H1 (cell line): ENCODE measurements around the gene NFE2L2. TPM values are rescaled to one million over a fixed set of nuclear protein-coding genes. Genes with fewer than 3 reads are reported as not detected.

Experiments used
- CTCF ChIA-PET: fragments of 300-600 bp; sonication (Branson Sonifier 250); formaldehyde crosslinking; loops from one replicate; lab custom pipeline; 2021; ENCODE audit not compliant: partially characterized antibody; lab: Charles Lee
- POLR2A ChIA-PET: fragments of 300-600 bp; sonication (Branson Sonifier 250); formaldehyde crosslinking; loops from one replicate; lab custom pipeline; 2021; ENCODE audit warnings: inconsistent platforms; ENCODE audit not compliant: partially characterized antibody; lab: Charles Lee
- DNase-seq, 2 experiments: peaks; one replicate each; pipeline versions ENCODE4 v3.0.0 to v3.0.0-alpha.2; 2010 to 2022; ENCODE audit warnings: low spot score in 2 of 2, low read depth in 1 of 2, mixed read lengths in 1 of 2
- FAIRE-seq: peaks from 2 replicates; lab custom pipeline; 2011; peaks lifted over from hg19 to GRCh38; lab: Jason Lieb, UNC
- H2AFZ ChIP-seq: 2 replicates; pipeline ENCODE4 v1.8.1; 2012; ENCODE audit warnings: low read length, inconsistent platforms
- H2AK5ac ChIP-seq: 2 replicates; pipeline ENCODE4 v1.6.1; 2013; ENCODE audit warnings: low read depth, low read length
- H2BK120ac ChIP-seq: replicated peaks from 2 replicates; pipeline ENCODE3; 2013; ENCODE audit warnings: low read depth, low read length, inconsistent platforms
- H2BK12ac ChIP-seq: 2 replicates; pipeline ENCODE4 v1.6.1; 2013; ENCODE audit warnings: low read depth, low read length
- H2BK15ac ChIP-seq: 2 replicates; pipeline ENCODE4 v1.6.1; 2013; ENCODE audit warnings: low read length
- H2BK20ac ChIP-seq: 2 replicates; pipeline ENCODE4 v1.6.1; 2013; ENCODE audit warnings: low read length
- H2BK5ac ChIP-seq: 2 replicates; pipeline ENCODE4 v1.6.1; 2013; ENCODE audit warnings: low read depth, low read length
- H3K14ac ChIP-seq: 2 replicates; pipeline ENCODE4 v1.6.1; 2013; ENCODE audit warnings: inconsistent platforms; ENCODE audit not compliant: insufficient read length
- H3K18ac ChIP-seq: 2 replicates; pipeline ENCODE4 v1.6.1; 2013; ENCODE audit warnings: low read length; ENCODE audit errors: extremely low read depth
- H3K23ac ChIP-seq: 2 replicates; pipeline ENCODE4 v1.6.1; 2013; ENCODE audit warnings: inconsistent platforms; ENCODE audit not compliant: insufficient read length
- H3K23me2 ChIP-seq: 2 replicates; pipeline ENCODE4 v1.6.1; 2013; ENCODE audit warnings: low read depth, low read length
- H3K27ac ChIP-seq: 2 replicates; pipeline ENCODE4 v1.6.1; 2011; ENCODE audit warnings: low read depth, low read length, inconsistent platforms
- H3K27me3 ChIP-seq, 4 experiments: replicated peaks in 1 of 4; 1 replicate in 1 of 4; 2 replicates in 3 of 4; pipeline versions ENCODE4 v1.6.1 to v1.8.1; 2011 to 2013; ENCODE audit warnings: low read length in 3 of 4, mild to moderate bottlenecking in 3 of 4, inconsistent platforms in 2 of 4, mixed read lengths in 2 of 4, moderate library complexity in 1 of 4; ENCODE audit not compliant: control insufficient read depth in 3 of 4, insufficient read depth in 3 of 4; ENCODE audit errors: extremely low read depth in 1 of 4
- H3K36me3 ChIP-seq, 4 experiments: 2 replicates each; pipeline versions ENCODE4 v1.6.1 to v1.8.1; 2011 to 2013; ENCODE audit warnings: mild to moderate bottlenecking in 4 of 4, low read length in 3 of 4, moderate library complexity in 2 of 4, control low read depth in 1 of 4, inconsistent platforms in 1 of 4; ENCODE audit not compliant: insufficient read depth in 4 of 4, control insufficient read depth in 2 of 4
- H3K4ac ChIP-seq: replicated peaks from 2 replicates; pipeline ENCODE3; 2013; ENCODE audit warnings: low read length, low read depth, mixed read lengths, inconsistent platforms; ENCODE audit not compliant: insufficient read length
- H3K4me1 ChIP-seq, 4 experiments: replicated peaks in 1 of 4; 1 replicate in 1 of 4; 2 replicates in 3 of 4; pipeline versions ENCODE4 v1.6.1 to v1.8.1; 2011 to 2013; ENCODE audit warnings: low read length in 3 of 4, inconsistent platforms in 2 of 4, mixed read lengths in 1 of 4; ENCODE audit not compliant: insufficient read depth in 4 of 4, control insufficient read depth in 3 of 4
- H3K4me2 ChIP-seq, 2 experiments: 2 replicates each; pipeline versions ENCODE4 v1.6.1 to v1.8.1; 2011 to 2013; ENCODE audit warnings: low read depth in 2 of 2, low read length in 2 of 2, control low read depth in 1 of 2, inconsistent platforms in 1 of 2, mild to moderate bottlenecking in 1 of 2; ENCODE audit not compliant: insufficient read depth in 1 of 2
- H3K4me3 ChIP-seq, 4 experiments: fragments of 200-600, 300-600 bp in 1 of 4; sonication (generic), shearing (Covaris generic), sonication (Bioruptor Twin) in 1 of 4; 2 replicates each; pipeline versions ENCODE4 v1.5.1 to v1.8.1; 2011 to 2016; ENCODE audit warnings: low read length in 4 of 4, low read depth in 3 of 4, control low read depth in 2 of 4, inconsistent platforms in 2 of 4, mild to moderate bottlenecking in 2 of 4, mixed read lengths in 1 of 4, moderate library complexity in 1 of 4; ENCODE audit not compliant: insufficient read depth in 2 of 4; ENCODE audit errors: extremely low read depth in 1 of 4
- H3K56ac ChIP-seq: replicated peaks from 2 replicates; pipeline ENCODE3; 2013; ENCODE audit warnings: low read depth, mild to moderate bottlenecking, mixed read lengths, low read length, inconsistent platforms; ENCODE audit not compliant: insufficient read length
- H3K79me1 ChIP-seq: 2 replicates; pipeline ENCODE4 v1.6.1; 2013; ENCODE audit warnings: low read depth, low read length, control low read depth
- H3K79me2 ChIP-seq, 2 experiments: 2 replicates each; pipeline versions ENCODE4 v1.6.1 to v1.8.1; 2012 to 2013; ENCODE audit warnings: low read length in 2 of 2, mild to moderate bottlenecking in 2 of 2, inconsistent platforms in 1 of 2; ENCODE audit not compliant: insufficient read depth in 2 of 2, control insufficient read depth in 1 of 2
- H3K9ac ChIP-seq, 4 experiments: replicated peaks in 1 of 4; 1 replicate in 1 of 4; 2 replicates in 3 of 4; pipeline versions ENCODE4 v1.6.1 to v1.8.1; 2011 to 2013; ENCODE audit warnings: low read depth in 3 of 4, low read length in 3 of 4, control low read depth in 2 of 4, mild to moderate bottlenecking in 2 of 4, moderate library complexity in 2 of 4, inconsistent platforms in 1 of 4; ENCODE audit errors: extremely low read depth in 1 of 4
- H3K9me3 ChIP-seq, 2 experiments: 2 replicates each; pipeline versions ENCODE4 v1.6.1 to v1.8.1; 2012 to 2013; ENCODE audit warnings: mild to moderate bottlenecking in 2 of 2, moderate library complexity in 2 of 2, control low read depth in 1 of 2, inconsistent platforms in 1 of 2, low read depth in 1 of 2, low read length in 1 of 2, mixed read lengths in 1 of 2; ENCODE audit not compliant: insufficient read depth in 2 of 2
- H4K20me1 ChIP-seq, 2 experiments: replicated peaks in 1 of 2; 2 replicates each; pipeline versions ENCODE3 to v1.8.1; 2011 to 2013; ENCODE audit warnings: inconsistent platforms in 2 of 2, low read length in 2 of 2, mild to moderate bottlenecking in 1 of 2; ENCODE audit not compliant: insufficient read depth in 2 of 2, control insufficient read depth in 1 of 2
- H4K5ac ChIP-seq: 2 replicates; pipeline ENCODE4 v1.6.1; 2013; ENCODE audit warnings: low read length, low read depth, mixed read lengths, inconsistent platforms; ENCODE audit not compliant: insufficient read length
- H4K8ac ChIP-seq: 2 replicates; pipeline ENCODE4 v1.8.0; 2013; ENCODE audit warnings: mild to moderate bottlenecking, moderate library complexity, low read length, inconsistent platforms; ENCODE audit not compliant: insufficient read depth; ENCODE audit errors: extremely low read depth
- H4K91ac ChIP-seq: replicated peaks from 2 replicates; pipeline ENCODE3; 2013; ENCODE audit warnings: low read length, mixed read lengths, inconsistent platforms; ENCODE audit not compliant: insufficient read length
- CTCF ChIP-seq, 3 experiments: IDR thresholded peaks; 1 replicate in 2 of 3; 2 replicates in 1 of 3; pipeline versions ENCODE4 v1.5.1 to v1.6.1; 2011; ENCODE audit warnings: low read length in 3 of 3, mild to moderate bottlenecking in 3 of 3, inconsistent platforms in 2 of 3, low read depth in 1 of 3, moderate library complexity in 1 of 3; ENCODE audit not compliant: insufficient read depth in 1 of 3; ENCODE audit errors: control extremely low read depth in 1 of 3
- JUN ChIP-seq: IDR thresholded peaks from 2 replicates; pipeline ENCODE4 v1.6.1; 2011; ENCODE audit warnings: low read depth, mild to moderate bottlenecking, improper control_type of control experiment, low read length
- JUND ChIP-seq: IDR thresholded peaks from 2 replicates; pipeline ENCODE4 v1.6.1; 2011; ENCODE audit warnings: mild to moderate bottlenecking, improper control_type of control experiment, low read length
- WGBS, 2 experiments: shearing (Covaris generic) in 1 of 2; methylation state at CpG; one replicate each; pipeline versions ENCODE4 v1.1.6 to v1.1.7; 2013 to 2015; ENCODE audit warnings: low lambda C conversion rate in 2 of 2, mixed read lengths in 2 of 2, inconsistent platforms in 1 of 2, low coverage in 1 of 2, missing lambda C conversion rate in 1 of 2; ENCODE audit not compliant: insufficient replicate concordance in 2 of 2, insufficient coverage in 1 of 2, insufficient read length in 1 of 2; ENCODE audit errors: extremely low coverage in 1 of 2, missing lambda C conversion rate in 1 of 2; 5-methylcytosine and 5-hydroxymethylcytosine counted together
- polyA plus RNA-seq, 7 experiments: library from polyadenylated mRNA; depleted of rRNA in 3 of 7; stranded (reverse) in 5 of 7; unstranded in 2 of 7; fragments of >200 nt in 5 of 7; fragments of 200-250 nt in 2 of 7; gene quantifications; 1 replicate in 5 of 7; 2 replicates in 1 of 7; 4 replicates in 1 of 7; pipeline versions ENCODE4 v1.2.1 to v1.2.3, GENCODE V29; 2011 to 2013; ENCODE audit warnings: missing spikeins in 2 of 7, mixed read lengths in 2 of 7
- total RNA-seq: library from RNA; stranded (reverse); fragmentation: NEBNext Ultra II Directional; extraction: Animal tissue kit (Norgen Biotek cat#: 25700); gene quantifications from 2 replicates; pipeline ENCODE4 v1.2.1, GENCODE V29; 2021

Gene NFE2L2
- total and polyA plus RNA-seq, 2 of the 8 experiments (the other 6 are each of a cell fraction or from before 2014, with no cell fraction given), result 33.2 to 34.5 TPM

- CTCF ChIA-PET, result interaction anchor here (1.6 to 2.3 kb wide), 3 partner anchors 10 to 83 kb away, joined by 5 to 10 read pairs (median 5); no protein-coding TSS in a partner anchor
- no peak overlapping the region for H2BK5ac ChIP-seq
- H3K27me3 ChIP-seq, result no peaks in the 10 kb centered on the region
- H2AK5ac ChIP-seq, result no peak overlapping the region
- H3K14ac ChIP-seq, result no peak overlapping the region
- no peak overlapping the region for H3K23ac ChIP-seq
- no peak overlapping the region for H4K91ac ChIP-seq
- H2BK12ac ChIP-seq, result no peak overlapping the region
- no peak overlapping the region for H3K27ac ChIP-seq
- H3K4me3 ChIP-seq, result no peak overlapping the region
- peaks cover 5 to 91% of the 10 kb centered on the region in 2 experiments for H3K79me2 ChIP-seq
- no peaks in the 10 kb centered on the region for H3K9me3 ChIP-seq
- FAIRE-seq, result no peak
- H2AFZ ChIP-seq, result no peak overlapping the region
- peaks cover 11% of the 10 kb centered on the region for H3K79me1 ChIP-seq
- H3K56ac ChIP-seq, result no peak overlapping the region
- peak overlapping the region in 1 of 2 experiments; percentile 19; a peak in 1 of 4 replicates for H3K4me2 ChIP-seq
- POLR2A ChIA-PET, result interaction anchor here (0.9 to 2.0 kb wide), 11 partner anchors 9 to 80 kb away, joined by 3 to 13 read pairs (median 5); partner anchors contain the start of genes HNRNPA3 and NFE2L2
- no peak overlapping the region for H4K5ac ChIP-seq
- peaks cover 2 to 9% (median 5%) of the 10 kb centered on the region in 4 experiments; a peak in 5 of 7 replicates for H3K4me1 ChIP-seq
- H3K23me2 ChIP-seq, result 0 out of 2 replicates have a peak, but pooled peaks cover 1% of the 10 kb centered on the region
- no peak overlapping the region for H3K18ac ChIP-seq
- H2BK20ac ChIP-seq, result no peak overlapping the region
- H3K9ac ChIP-seq, result no peak overlapping the region; a peak in 1 of 7 replicates
- peaks cover 2 to 10% of the 10 kb centered on the region in 2 experiments for H4K20me1 ChIP-seq
- no peak overlapping the region for H3K4ac ChIP-seq
- peak in 1 of 2 experiments; percentile 54 for DNase-seq
- H4K8ac ChIP-seq, result no peak overlapping the region
- 44% methylated on average over 4 of the region's 4 CpGs; no CpG with 5 or more reads in 1 of the 2 experiments for WGBS, 2 experiments
- no peaks in the 10 kb centered on the region for H3K36me3 ChIP-seq
- H2BK15ac ChIP-seq, result no peak overlapping the region
- H2BK120ac ChIP-seq, result no peak overlapping the region
- TF ChIP-seq CTCF (IDR thresholded peaks at IDR 0.05; ENCODE audit: control extremely low read depth in 1 of 3, insufficient read depth in 1 of 3, low read depth in 1 of 3, low read length in 3 of 3) (no peak), JUN (peak; percentile 62; the same call in 1 of the 2 replicates), JUND (peak; percentile 80; the same call in 1 of the 2 replicates)
Observed at GRCh38 chr2:177245010-177245422, 19.5 kb downstream of the NFE2L2 start.
